CD4-positive, alpha-beta T cell treated with Interferon gamma for 1 hour (primary cell): ENCODE data around the gene CGB2.
A peak's percentile ranks its signal among the peaks of the same experiment; 100 is the strongest.
"Not testable (repeated sequence)": the region's sequence is repeated elsewhere in the genome, so short reads cannot be mapped to it uniquely, and the experiment has no call there.

ENCODE experiments used
- DNase-seq: peaks from one replicate; pipeline ENCODE4 v3.0.0-alpha.2; 2020

The CGB2 gene

GRCh38 chr19:49038557-49039276, 7.0 kb downstream of the CGB2 start:
- not testable (repeated sequence) for DNase-seq

DNA sequence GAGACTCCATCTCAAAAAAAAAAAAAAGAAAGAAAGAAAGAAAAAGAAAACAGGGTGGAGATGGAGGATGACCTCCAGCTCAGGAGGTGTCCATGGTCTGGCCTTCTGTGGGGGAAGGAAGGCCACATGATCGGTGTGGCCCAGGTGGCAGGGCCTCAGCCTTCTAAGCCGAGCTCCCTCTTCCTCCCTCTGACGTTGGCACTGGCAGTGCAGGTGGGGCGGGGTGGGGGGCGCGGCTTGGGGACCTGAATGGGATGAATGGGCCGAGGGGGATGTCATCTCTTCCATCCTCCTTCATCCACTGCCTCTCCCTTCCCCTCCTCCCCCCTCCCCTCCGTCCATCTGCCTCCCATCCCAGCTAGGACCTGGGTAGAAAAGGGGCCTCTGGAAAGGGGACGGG, 8.0 kb downstream of the CGB2 start:
- DNase-seq: not testable (repeated sequence)

- no peak for DNase-seq
These were observed 10.5 kb downstream of the CGB2 start for GRCh38 chr19:49042177-49042576.

DNA sequence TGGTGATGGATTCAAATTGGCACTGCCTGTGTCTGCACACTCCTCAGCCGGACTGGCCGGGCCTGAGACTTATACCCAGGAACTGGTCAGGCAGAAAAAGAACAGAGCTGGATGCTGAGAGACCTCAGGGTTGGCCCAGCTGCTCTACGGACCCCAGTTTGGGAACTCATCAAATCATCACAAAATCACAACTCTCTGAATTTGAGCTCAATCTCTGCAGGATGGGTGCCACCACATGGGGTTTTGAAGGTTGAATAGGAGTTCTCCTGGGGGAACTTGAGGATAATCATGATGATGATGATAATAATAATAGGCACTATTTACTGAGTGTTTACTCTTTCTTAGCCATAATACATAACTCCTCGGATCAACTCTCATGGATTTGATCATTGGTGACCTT, 11.0 kb downstream of the CGB2 start:
- not testable (repeated sequence) for DNase-seq

GRCh38 chr19:49043548-49043947, 11.9 kb downstream of the CGB2 start, which contains the start of gene CGB5:
CGB5 (plus strand) TSS chr19:49043848; CDS start chr19:49044210, 362 bp downstream.
- not testable (repeated sequence) for DNase-seq

DNA sequence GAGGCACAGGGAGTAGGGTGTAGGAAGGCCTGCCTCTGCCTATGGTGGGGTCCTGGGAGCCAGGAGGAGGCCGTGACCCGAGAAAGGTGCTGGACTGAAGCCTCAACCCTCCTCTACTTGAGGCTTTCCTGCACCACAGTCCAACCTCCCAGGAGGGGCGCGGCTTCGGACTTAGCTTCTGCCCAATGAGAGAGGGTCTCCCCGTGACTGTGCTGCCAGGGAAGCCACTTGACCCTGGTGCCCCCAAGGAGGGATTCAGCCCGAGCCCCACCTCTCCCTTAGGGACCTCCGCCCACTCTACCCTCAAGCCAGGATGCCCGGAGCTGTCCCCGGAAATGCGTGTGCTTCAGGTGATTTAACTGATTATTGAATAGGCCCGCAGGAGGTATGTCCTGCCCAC, 17.3 kb downstream of the CGB2 start, which contains the start of gene CGB8:
Gene CGB8 (minus strand): TSS at position 101 of the 400 bp plus-strand sequence. CDS start 372 bp downstream, outside the sequence.
- not testable (repeated sequence) for DNase-seq

DNA sequence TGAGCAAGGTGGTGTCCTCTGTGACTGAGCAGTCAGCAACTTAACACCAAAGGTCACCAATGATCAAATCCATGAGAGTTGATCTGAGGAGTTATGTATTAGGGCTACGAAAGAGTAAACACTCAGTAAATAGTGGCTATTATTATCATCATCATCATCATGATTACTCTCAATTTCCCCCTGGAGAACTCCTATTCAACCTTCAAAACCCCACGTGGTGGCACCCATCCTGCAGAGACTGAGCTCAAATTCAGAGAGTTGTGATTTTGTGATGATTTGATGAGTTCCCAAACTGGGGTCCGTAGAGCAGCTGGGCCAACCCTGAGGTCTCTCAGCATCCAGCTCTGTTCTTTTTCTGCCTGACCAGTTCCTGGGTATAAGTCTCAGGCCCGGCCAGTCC, 18.1 kb downstream of the CGB2 start:
- not testable (repeated sequence) for DNase-seq

GRCh38 chr19:49050376-49051033, 18.8 kb downstream of the CGB2 start:
- not testable (repeated sequence) for DNase-seq

DNA sequence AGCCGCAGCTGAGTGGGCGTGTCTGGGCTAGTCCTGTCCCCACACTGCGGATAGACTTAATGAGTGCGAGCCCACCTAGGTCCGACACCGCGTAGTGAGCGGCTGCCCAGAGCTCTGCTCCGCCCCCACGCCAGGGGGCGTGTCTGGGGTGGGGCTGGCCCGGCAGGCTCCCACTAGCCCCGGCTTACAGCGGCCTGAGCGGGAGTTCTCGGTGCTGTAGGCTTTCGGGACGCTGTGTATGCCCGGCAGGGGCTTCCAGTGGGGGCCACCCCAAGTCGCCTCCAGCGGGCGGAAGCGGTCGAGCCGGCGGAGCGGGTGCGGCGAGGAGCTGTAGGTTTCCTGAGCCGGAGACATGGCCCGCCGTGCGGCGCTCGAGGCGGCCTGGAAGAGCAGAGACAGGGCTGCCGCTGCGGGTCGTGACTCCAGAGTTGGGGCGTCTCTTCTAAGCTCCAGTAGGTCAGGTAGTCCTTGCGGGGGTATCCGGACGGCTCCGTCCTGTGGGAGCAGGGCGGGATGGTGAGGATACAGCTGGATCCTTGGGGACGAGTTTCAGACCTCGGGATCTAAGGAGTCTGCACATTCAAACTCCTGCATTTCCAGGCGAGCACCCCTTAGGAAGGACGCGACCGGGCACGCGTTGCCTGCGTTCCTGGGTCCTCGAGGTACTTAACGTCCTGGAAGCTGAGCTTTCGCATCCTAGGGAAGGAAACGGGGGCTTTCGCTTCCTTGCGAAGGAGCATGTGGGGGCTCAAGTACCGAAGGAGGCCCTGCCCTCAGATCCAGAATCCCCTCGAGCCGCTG, 24.6 kb downstream of the CGB2 start:
- DNase-seq: peak; percentile 30

GRCh38 chr19:49056902-49057596, 25.4 kb downstream of the CGB2 start:
- DNase-seq: not testable (repeated sequence)

DNA sequence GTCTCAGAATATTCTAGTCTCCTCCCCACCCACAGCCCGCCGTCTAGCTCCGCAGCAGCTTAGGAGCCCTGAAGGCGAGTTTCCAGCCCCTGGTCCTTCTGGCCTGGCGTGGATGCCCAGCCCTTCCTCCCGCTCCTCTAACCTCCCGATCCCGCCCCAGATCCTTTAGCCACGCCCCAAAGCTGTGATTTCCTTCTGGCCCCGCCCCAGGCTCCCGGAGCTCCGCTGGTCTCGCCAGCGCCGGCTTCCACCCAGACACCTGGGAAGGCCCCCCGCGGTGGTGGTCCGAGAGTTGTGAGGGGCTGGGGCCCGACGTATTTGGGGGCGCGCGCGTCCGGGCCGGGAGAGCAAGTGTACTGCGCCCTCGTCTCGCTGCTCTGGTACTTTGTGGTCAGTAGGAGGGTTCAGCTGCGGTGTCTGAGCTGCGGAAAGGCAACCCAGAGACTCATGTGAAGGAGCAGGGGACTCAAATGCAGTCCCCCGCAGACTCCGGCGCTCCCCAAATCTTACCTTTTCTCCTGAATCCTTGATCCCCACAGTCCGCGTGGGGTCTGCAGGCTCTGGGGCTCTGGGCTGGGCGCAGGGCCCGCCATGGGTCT, 26.0 kb downstream of the CGB2 start, which contains the start of gene CGB7:
Gene CGB7 (minus strand): TSS at position 114 of the 599 bp plus-strand sequence. CDS start 2,374 bp downstream, outside the sequence.
- DNase-seq: peak; percentile 24

DNA sequence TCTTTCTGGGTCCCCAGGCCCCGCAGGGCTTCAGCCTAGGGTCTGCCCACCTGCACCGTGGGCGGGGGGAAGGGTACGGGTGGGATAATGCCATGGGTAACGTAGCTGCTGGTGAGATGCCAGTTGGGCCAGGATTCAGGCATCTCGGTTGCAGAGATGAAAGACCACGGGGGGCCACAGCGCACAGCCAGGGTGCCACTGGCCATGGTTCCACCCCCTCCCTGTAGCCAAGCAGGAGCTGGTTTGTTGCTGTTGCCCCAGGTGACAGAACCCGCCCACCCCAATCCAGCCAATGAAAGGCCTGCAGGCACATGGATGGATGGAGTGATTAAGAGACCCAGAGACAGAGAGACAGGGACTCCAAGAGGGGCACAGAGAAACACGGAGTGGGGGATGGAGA, 26.9 kb downstream of the CGB2 start:
- no peak for DNase-seq

DNA sequence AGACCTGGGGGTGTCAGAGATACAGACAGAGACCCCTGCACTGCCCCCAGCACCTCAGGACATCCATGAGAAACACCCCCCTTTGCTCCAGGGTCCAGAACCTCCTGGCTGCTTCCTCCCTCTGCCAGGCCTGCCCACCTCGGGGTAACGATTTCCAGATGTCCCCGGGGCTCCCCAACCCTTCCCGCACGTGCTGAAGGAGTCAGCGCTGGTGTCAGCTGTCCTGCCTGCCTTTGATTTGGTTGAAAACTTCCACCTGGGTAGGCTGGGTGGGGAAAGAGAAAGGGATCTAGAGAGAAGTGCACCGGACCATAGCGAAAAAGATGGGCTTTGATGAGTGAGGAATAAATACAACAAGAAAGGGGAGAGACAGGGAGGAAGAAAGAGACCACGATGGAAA, 27.4 kb downstream of the CGB2 start:
- DNase-seq: no peak

GRCh38 chr19:49061000-49061399, 29.3 kb downstream of the CGB2 start:
- DNase-seq: no peak

DNA sequence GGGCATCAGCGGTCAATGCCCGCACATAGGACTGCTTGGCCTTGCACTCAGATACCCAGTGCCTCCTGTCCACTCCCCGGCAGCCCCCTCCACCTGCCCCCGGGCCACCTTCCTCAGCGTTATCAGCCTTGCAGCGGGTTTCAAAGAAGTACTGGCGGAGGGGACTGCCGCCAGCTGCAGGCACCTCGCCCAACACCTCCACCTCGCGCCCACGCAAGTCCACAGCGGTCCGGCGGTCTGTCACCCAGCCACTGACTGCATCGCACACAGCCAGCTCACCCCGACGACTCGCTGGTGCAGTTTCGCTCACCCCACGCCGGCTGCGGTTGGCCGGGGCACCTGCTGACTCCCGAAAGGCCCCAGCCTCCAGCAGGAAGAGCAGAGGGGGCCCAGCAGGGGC, 29.8 kb downstream of the CGB2 start:
- no peak for DNase-seq

GRCh38 chr19:49064029-49064629, 32.4 kb downstream of the CGB2 start:
- no peak for DNase-seq

GRCh38 chr19:49064768-49065611, 33.3 kb downstream of the CGB2 start, which contains the start of gene NTF4:
NTF4 (minus strand) TSS chr19:49064818; CDS start chr19:49061997, 2,821 bp downstream.
- no peak for DNase-seq

DNA sequence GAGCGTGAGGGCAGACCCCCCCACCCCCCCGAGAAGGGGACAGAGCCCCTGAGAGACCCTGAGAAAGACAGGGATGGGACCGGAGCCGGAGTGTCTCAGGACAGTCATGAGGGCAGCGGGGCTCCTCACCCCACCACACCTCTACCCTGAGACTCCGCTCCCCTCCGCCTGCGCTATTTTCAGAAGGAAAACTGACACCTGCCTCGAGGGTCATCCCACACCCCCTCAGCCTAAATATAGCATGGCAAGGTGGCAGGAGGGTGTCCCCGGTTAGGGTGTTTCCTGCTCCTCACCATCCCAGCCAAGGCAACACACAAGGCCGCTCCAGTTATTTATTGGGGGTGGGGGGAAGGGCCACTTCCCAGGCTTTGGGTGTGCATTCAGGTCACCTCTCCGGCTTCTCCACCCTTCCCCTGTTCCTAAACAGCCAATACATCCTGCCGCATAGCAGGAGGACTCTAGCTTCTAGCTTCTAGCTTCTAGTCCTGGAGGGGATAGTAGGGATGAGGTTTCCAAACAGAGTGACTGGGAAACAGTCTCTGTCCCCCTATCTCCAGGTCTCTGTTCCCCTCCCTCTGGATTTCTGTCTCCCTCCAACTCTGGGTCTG, 34.3 kb downstream of the CGB2 start:
- DNase-seq: no peak

DNA sequence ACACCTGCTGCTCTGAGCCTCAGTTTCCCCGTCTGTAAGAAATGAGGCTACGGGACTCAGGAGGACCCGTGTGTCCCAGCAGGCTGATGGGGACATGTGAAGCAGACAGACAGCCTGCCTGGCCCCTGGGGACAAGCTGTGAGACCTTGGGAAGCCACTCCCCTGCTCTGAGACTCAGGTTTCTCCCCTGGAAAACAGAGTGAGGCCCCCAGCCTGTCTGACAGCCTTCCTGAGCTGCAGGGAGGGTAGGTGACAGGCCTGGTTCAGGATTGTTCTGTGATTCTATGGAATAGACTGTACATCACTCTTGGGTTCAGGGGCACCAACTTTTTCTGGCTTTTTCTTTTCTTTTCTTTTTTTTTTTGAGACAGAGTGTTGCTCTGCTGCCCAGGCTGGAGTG, 35.9 kb downstream of the CGB2 start:
- DNase-seq: no peak

- DNase-seq: no peak
These were observed 37.3 kb downstream of the CGB2 start for GRCh38 chr19:49069026-49069425.
